Measurements from ENCODE around the gene MICU1. TPM values are rescaled to one million over a fixed set of nuclear protein-coding genes. Genes with fewer than 3 reads are reported as not detected.
"Not testable (repeated sequence)": the region's sequence is repeated elsewhere in the genome, so short reads cannot be mapped to it uniquely, and the experiment has no call there.

MICU1 gene
- total RNA-seq, 1 experiment from 2014 or later: 83.2 TPM

GRCh38 chr10:72484521-72484920 lies 141.4 kb downstream of the MICU1 start:
- DNase-seq (ENCODE audit: low read depth): no peak
- in situ Hi-C loops (cut with HindIII; ENCODE audit: low pct_unique_long_range_greater_than_20kb, low sequenced_read_pairs): no loop called here

DNA sequence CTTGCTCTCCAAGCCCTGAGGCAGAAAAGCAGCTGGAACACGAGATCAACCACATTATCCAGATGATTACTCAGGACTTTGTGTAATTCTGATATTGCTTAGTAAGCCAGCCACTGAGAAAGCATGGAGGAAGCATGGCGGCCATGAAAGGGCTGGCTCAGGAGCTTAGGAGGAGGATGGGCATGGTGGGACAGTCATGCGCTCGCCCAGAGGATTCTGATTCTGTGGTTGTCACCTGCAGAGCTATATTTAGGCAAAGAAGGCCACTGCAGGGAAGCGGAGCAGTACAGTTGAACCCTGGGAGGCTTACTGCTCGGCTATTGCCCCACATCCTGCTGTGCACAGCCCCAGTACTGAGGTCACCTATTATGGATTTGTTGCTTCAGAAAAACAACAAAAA lies 142.4 kb downstream of the MICU1 start:
- DNase-seq (ENCODE audit: low read depth): no peak
- in situ Hi-C loops (cut with HindIII; ENCODE audit: low pct_unique_long_range_greater_than_20kb, low sequenced_read_pairs): no loop called here

- in situ Hi-C loops (cut with HindIII; ENCODE audit: low pct_unique_long_range_greater_than_20kb, low sequenced_read_pairs): no loop called here
- no peak for DNase-seq (ENCODE audit: low read depth)
Measured at GRCh38 chr10:72480861-72481260, 145.0 kb downstream of the MICU1 start.

DNA sequence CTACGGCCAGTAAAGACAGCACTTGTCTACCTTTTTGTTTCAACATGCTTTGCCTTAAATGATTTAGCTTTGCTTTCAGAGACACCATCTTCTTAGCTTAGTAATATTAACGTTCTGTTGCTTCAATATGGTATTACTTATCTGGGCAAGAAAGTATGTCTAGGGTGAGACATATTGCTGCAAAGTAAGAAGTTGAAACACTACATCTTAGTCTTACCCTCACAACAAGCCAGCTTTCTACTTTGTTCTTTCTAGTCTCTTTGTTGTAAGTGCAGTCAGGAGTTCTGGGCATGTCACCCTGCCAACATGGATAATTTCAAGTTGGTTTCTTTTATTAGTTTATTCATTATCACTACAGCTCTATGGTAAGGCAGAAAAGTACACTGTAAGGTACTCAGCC lies 148.4 kb downstream of the MICU1 start:
- no peak for DNase-seq (ENCODE audit: low read depth)
- in situ Hi-C loops (cut with HindIII; ENCODE audit: low pct_unique_long_range_greater_than_20kb, low sequenced_read_pairs): no loop called here

DNA sequence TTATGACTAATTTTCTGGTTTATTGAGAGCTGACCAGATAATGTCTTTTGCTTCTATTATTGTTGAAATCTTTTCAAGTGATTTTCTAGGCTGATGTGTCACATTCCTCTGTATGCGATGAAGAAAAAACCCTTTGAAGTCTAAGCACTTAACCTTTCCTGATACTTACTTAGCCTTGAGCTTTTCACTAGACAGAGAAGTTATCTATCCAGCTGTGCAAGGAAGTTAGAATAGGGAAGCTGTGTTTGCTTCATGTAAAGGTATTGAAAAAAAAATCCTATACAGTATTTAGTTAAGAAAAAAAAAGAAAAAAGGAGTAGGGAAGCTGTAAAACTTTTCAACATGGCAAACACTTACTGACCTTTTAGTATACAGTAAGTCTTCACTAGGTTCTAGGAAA lies 153.6 kb downstream of the MICU1 start:
- in situ Hi-C loops (cut with HindIII; ENCODE audit: low pct_unique_long_range_greater_than_20kb, low sequenced_read_pairs): no loop called here
- DNase-seq (ENCODE audit: low read depth): no peak

- in situ Hi-C loops (cut with HindIII; ENCODE audit: low pct_unique_long_range_greater_than_20kb, low sequenced_read_pairs): no loop called here
- no peak for DNase-seq (ENCODE audit: low read depth)
Measured at GRCh38 chr10:72470666-72471065, 155.2 kb downstream of the MICU1 start.

DNA sequence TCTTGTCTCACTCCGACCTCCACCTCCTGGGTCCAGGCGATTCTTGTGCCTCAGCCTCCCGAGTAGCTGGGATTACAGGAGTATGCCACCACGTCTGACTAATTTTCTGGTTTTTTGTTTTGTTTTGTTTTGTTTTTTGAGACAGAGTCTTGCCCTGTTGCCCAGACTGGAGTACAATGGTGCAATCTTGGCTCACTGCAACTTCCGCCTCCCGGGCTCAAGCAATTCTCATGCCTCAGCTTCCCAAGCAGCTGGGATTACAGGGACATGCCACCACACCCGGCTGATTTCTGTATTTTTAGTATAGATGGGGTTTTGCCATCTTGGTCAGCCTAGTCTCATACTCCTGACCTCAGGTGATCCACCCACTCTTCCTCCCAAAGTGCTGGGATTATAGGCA lies 158.8 kb downstream of the MICU1 start:
- in situ Hi-C loops (cut with HindIII; ENCODE audit: low pct_unique_long_range_greater_than_20kb, low sequenced_read_pairs); DNase-seq (ENCODE audit: low read depth): not testable (repeated sequence)

DNA sequence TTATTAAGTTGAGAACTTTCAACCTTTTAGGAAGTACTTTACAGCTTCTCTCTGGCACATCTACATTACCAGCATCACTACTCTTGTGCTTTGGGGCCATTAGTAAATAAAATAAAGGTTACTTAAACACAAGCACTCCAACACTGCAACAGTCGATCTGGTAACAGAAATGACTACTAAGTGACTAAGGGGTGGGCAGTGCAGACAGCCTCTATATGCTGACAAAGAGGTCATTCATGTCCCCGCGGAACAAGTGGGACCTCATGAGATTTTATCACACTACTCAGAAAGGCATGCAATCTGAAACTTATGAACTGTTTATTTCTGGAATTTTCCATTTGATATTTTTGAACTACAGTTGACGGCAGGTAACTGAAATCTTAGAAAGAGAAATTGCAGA lies 159.9 kb downstream of the MICU1 start:
- DNase-seq (ENCODE audit: low read depth): no peak
- in situ Hi-C loops (cut with HindIII; ENCODE audit: low pct_unique_long_range_greater_than_20kb, low sequenced_read_pairs): no loop called here

- in situ Hi-C loops (cut with HindIII; ENCODE audit: low pct_unique_long_range_greater_than_20kb, low sequenced_read_pairs): no loop called here
- DNase-seq (ENCODE audit: low read depth): no peak
Measured at GRCh38 chr10:72464438-72464837, 161.4 kb downstream of the MICU1 start.

- DNase-seq (ENCODE audit: low read depth): no peak
- in situ Hi-C loops (cut with HindIII; ENCODE audit: low pct_unique_long_range_greater_than_20kb, low sequenced_read_pairs): no loop called here
Measured at GRCh38 chr10:72462261-72462660, 163.6 kb downstream of the MICU1 start.

DNA sequence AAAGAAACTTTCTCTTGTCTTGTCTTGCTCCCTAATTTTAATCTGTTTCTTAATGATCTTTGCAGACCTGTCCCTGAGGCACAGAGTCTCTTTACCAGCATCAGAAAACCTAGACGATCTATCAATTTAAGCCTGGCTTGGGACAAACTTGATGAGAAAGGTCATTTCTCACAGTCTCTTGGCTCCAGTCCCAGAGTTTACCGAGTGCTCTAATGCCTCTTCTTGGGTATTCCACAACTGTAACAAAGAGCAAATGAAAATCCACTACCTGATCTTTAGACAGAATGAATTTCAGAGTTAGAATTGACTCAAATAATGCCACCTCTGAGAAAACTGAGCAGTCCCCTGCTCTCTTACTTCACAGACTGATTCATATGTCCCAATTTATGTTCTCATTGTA lies 164.8 kb downstream of the MICU1 start:
- DNase-seq (ENCODE audit: low read depth): no peak
- in situ Hi-C loops (cut with HindIII; ENCODE audit: low pct_unique_long_range_greater_than_20kb, low sequenced_read_pairs): no loop called here

DNA sequence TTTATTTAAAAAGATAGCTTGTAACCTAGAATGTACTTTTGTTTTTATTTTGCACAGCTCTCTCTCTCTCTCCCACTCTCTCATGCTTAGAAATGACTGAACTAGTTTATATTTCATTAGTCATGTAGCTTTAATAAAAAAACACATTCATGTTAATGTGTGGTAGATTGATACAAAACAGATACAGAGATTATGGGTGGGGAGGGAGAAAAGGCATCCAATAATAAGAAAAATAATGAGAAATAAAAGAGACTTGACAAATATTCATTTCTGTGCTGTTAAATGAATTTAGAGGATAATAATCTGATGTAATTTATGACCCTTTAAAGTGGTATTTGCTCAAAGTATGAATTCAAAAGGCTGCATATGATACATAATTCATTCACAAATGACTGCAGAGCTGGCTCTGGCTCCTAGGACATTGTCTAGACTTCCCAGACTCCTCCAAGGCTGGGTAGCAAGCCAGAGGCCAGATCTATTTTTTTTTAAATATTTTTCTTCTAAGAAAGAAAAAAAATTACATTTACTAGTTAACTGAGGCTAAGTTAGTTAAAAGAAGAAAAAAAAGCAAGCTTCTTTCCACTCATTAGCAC lies 165.5 kb downstream of the MICU1 start:
- in situ Hi-C loops (cut with HindIII; ENCODE audit: low pct_unique_long_range_greater_than_20kb, low sequenced_read_pairs): no loop called here
- DNase-seq (ENCODE audit: low read depth): no peak

- DNase-seq (ENCODE audit: low read depth): no peak
- in situ Hi-C loops (cut with HindIII; ENCODE audit: low pct_unique_long_range_greater_than_20kb, low sequenced_read_pairs): no loop called here
Measured at GRCh38 chr10:72459301-72459700, 166.6 kb downstream of the MICU1 start.

GRCh38 chr10:72455889-72456595 lies 169.8 kb downstream of the MICU1 start:
- in situ Hi-C loops (cut with HindIII; ENCODE audit: low pct_unique_long_range_greater_than_20kb, low sequenced_read_pairs): no loop called here
- DNase-seq (ENCODE audit: low read depth): peak; percentile 13

GRCh38 chr10:72449941-72450441 lies 175.9 kb downstream of the MICU1 start:
- no peak for DNase-seq (ENCODE audit: low read depth)
- in situ Hi-C loops (cut with HindIII; ENCODE audit: low pct_unique_long_range_greater_than_20kb, low sequenced_read_pairs): no loop called here

- in situ Hi-C loops (cut with HindIII; ENCODE audit: low pct_unique_long_range_greater_than_20kb, low sequenced_read_pairs): no loop called here
- DNase-seq (ENCODE audit: low read depth): no peak
Measured at GRCh38 chr10:72445851-72446250, 180.0 kb downstream of the MICU1 start.

- DNase-seq (ENCODE audit: low read depth); in situ Hi-C loops (cut with HindIII; ENCODE audit: low pct_unique_long_range_greater_than_20kb, low sequenced_read_pairs): not testable (repeated sequence)
Measured at GRCh38 chr10:72442969-72443368, 182.9 kb downstream of the MICU1 start.

DNA sequence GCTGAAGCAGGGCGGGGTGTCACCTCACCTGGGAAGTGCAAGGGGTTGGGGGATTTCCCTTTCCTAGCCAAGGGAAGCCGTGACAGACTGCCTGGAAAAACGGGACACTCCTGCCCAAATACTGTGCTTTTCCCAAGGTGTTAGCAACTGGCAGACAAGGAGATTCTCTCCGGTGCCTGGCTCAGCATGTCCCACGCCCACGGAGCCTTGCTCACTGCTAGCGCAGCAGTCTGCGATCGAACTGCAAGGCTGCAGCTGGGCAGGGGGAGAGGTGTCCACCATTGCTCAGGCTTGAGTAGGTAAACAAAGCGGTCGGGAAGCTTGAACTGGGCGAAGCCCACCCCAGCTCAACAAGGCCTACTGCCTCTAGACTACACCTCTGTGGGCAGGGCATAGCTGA lies 190.3 kb downstream of the MICU1 start:
- no peak for DNase-seq (ENCODE audit: low read depth)

GRCh38 chr10:72430936-72431335 lies 194.9 kb downstream of the MICU1 start:
- in situ Hi-C loops (cut with HindIII; ENCODE audit: low pct_unique_long_range_greater_than_20kb, low sequenced_read_pairs); DNase-seq (ENCODE audit: low read depth): not testable (repeated sequence)

More for the DNA sequence above, 190.3 kb downstream of the MICU1 start:
- in situ Hi-C loops (cut with HindIII; ENCODE audit: low pct_unique_long_range_greater_than_20kb, low sequenced_read_pairs): no loop called here

GRCh38 chr10:72429931-72430330 lies 195.9 kb downstream of the MICU1 start:
- no peak for DNase-seq (ENCODE audit: low read depth)
- in situ Hi-C loops (cut with HindIII; ENCODE audit: low pct_unique_long_range_greater_than_20kb, low sequenced_read_pairs): no loop called here
